GM18511 (cell line): ENCODE data around the gene CDRT4.
"Not testable (repeated sequence)": the region's sequence is repeated elsewhere in the genome, so short reads cannot be mapped to it uniquely, and the experiment has no call there.

Source experiments
- ATAC-seq: cut with Tn5 transposase; IDR thresholded peaks from one replicate; pipeline ENCODE4 v1.9.1; 2021; ENCODE audit warnings: mild to moderate bottlenecking, moderate library complexity; ENCODE audit not compliant: unreplicated experiment

CDRT4 gene

DNA sequence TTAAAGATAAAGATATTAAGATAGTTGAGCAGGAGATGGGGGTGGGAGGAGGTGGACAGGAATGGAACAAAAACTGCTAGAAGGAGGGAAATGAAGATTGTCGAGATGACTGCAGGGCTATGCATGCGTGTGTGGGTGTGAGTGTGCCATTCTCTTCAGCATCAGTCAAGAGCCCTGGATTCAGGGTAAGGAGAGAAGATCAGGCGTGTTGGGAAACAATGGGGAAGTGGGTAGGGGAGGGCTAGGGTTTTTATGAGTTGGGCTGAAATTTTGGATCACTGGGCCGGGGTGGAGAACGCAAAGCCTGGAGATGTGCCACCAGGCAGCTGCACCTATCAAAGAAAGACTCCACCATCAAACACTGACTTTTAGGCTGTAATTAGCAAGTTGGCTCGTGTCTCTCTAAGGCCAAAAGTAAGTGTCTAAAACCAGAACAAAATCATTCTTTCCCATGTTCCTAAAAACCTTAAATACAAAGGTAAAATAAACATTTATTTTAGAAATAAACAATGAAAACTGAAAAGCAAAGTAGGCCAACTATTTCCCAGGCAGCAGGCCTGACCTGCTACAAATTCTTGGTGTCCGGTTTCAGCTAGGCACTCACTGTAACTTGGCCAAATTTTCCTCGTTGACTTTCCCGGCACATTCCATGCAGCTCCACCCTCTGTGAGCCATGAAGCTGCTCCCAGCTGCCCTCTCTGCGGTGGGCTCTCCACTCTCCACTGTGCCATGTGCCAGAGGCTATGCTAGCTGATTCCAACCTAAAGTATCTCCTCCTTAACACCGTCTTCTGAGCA lies 4.2 kb downstream of the CDRT4 start:
- no peak for ATAC-seq

DNA sequence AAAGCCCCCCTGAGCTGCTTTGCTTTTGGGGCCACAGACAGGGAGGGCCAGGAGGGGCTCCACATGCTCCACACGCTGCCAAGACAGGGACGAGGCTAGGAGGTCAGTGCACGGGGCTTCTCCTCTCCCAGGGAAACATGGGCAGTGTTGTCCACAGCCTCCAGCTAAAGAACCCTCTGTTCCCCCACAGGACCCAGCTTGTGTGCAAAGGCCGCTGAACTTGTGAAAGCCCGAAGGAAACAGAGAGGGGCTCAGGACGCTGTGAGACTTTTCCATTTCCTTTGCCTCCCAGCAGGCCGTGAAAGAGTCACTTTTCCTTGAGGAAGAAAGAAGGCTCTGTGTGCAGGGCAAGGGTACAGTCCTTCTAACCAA lies 9.7 kb downstream of the CDRT4 start:
- ATAC-seq: no peak

DNA sequence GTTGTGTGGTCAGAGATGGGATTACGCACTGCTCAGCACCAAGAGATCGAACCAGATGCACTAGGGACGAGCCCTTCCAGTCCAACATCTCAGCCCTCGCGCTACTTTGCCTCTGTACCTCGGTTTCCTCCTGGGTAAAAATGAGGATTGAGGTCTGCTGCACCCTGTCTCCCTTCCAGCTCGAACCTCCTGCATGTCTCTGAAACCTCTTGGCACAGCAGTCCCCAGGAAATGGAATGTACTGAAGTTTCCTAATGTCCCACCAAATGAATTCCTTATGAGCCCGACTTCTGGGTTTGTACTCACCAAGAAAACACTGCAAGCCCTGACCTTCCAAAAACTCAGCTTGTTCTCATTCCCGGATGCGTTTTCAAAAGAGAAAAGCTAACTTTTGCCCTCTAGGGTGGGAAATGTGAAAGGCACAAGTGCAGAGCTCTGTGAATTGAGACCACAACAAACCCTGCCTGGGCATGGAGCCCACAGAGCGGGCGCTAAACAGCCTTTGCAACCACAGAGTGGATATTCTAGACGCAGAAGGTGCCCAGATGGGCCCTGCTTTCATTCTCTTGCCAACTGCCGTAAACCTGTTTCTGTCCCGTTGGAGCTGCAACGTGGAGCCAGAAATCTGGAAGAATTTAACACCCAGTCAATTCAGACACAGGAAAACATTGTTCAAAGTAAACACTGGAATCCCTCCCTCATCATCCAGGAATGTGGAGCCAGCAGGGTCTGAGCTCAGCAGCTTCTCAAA lies 10.3 kb downstream of the CDRT4 start:
- no peak for ATAC-seq

DNA sequence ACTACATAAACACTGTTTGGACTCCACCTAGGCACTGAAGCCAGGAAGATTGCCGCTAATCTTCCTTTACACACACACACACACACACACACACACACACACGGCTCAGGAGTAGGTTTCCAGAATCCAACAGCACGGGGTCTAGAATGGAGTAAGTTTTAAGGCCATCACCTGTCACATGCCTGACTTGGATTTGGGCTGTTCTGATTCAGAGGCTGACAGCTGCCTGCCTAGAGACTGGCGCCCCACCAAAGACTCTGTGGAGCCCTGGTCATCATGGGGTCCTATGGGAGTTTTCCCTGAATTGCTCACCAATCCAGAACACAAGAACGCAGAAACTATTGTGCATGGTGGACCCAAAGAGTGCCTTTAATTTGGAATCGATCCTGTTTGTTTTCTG lies 10.9 kb downstream of the CDRT4 start:
- no peak for ATAC-seq

DNA sequence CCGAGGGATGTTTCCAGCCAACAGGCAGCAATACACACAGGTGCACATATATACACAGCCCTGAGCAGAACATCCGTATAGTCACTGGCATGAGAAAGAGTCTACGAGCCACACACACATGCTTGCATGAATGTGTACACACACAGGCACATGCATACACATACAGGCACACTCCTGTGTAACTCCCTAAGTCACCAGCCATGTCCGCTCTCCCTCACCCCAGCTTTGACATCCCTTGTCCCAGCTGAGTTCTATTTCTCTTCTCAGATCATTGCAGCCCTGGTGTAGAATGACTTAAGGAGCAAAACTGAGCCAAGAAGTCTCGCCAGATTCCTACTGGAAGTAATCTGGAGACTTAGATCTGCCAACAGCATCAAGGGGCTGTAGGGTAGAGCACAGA lies 13.1 kb downstream of the CDRT4 start:
- no peak for ATAC-seq

DNA sequence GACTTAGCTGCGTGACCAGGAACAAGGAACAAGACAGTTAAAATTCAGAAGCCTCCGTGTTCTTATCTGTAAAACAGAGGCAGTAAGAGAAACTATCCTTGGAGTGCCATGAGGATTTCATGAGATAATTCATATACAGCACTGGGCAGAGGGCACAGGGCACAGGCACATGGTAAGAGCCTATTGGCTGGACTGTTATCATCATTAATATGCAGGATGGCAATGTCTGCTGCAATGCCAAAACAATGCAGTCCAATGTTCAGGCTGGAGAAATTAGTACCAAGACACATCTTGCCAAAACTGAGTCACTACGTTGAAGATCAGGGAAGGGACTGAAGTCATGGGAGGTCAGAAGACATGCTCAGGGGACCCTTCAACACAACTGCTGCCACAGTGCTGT lies 13.6 kb downstream of the CDRT4 start:
- no peak for ATAC-seq

DNA sequence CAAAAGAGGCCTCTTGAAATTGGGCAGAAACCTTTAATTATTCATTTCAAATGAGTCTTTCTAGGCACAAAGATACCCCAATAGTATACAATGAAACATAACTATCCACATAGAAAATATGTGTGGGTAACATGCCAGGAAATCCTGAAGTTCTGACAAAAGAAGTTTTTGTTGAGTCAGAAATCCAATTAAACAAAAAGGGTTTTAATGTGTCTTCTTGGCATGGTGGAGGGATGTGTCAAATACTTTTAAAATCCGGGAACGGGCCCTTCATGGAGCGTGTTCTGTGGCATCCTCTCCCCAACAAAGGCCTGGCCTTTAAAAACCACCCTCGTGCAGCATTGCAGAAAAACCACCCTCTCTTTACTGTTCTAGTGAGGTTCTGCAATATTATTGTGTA lies 14.2 kb downstream of the CDRT4 start:
- no peak for ATAC-seq

DNA sequence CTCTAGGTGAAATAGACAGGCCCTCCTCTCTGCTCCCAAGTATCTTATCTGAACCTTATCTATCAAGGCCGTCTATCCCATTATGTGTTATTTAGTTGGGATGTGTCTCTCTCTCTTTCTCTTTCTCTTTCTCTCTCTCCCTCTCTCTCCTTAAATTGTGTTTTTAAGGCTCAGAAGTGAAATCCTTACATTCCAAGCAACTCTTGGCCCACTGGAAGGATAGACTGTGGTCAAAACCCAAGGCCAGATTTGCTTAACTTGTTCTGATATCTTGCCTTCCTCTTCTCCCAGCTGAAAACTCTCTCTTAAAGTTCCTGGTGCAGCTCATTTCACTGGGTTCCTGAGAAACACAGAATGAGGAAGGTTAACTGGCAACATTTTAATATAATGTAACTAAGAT lies 14.7 kb downstream of the CDRT4 start:
- no peak for ATAC-seq

DNA sequence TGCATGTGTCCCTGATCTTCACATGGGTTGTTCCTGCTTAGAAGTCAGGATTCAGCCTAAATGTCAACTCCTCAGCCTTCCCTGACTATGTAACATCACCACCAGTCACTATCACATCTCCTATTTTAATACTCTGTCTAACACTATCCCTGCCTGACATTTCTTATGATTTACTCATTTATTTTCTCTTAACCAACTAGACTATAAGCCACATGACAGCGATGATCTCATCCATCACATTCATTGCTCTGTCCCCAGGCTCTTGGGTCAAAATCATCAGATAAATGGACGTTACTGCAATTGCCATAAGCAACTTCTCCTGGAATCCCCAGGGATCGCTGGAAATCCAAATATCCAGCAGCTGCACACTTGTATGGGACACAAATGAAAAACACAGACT lies 15.7 kb downstream of the CDRT4 start:
- no peak for ATAC-seq

DNA sequence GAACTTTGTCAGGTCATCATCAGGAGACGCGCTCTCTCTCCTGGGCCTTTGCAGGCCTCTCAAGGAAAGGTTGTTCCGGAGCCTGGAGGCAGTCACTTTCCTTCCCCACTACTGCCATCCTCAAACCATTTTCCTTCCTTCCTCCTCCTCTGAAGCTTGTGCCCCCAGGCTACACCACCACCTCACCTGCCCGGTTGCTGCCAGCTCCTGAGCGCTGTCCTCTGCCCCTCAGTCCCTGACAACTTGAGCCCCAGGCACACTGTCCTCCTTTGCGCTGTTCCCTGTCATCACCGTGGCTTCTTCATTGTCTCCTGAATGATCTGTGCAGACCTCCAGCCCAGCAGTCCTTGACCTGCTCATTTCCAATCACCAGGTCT lies 18.9 kb downstream of the CDRT4 start:
- no peak for ATAC-seq

DNA sequence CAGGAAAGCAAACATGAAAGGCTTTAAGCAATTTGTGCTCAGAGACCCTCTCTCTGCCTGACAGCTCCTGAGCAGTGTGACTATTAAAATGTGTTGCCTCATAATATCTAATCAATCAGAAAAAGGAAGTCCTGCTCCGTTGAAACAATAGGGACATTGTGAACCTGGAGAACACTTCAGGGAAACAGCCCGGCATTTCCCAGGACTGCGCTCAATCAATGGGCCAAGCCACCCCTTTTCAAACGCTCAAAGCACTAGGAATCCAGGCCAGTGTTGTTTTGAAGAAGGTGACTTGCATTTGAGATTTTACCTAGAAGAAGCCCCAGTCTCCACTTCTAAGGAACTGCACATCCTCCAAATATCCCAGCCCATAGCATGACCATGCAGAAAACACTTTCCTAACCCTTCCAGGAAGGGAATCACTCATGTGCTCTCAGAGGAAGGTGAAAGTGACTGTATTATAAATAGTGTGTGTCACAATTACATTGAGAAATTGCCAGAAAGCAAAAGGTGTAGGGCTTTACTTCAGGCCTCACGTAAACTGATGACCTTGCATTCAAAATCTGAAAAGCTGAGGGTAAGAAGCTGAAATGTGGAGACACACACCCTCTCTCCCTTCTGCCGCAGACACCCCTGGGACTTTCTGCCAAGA lies 19.4 kb downstream of the CDRT4 start:
- no peak for ATAC-seq

DNA sequence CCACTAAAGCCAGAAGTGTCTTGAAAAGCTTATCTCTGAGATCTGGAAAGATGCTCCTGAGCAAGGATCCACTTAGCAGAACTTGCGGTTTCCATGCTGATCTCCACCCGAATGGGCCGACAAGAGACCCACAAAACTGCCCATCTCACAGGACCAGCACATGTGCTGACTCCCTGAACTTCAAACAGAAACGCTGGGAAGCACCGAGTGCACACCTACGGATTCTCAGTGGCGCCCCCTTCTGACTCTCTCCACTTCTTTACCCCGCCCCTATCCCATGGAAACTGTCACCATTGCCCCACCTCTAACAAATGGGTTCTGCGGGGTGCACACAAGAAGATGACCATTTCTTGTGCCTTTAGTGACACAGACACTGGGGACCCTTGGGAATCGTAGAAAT lies 21.4 kb downstream of the CDRT4 start:
- ATAC-seq: no peak

DNA sequence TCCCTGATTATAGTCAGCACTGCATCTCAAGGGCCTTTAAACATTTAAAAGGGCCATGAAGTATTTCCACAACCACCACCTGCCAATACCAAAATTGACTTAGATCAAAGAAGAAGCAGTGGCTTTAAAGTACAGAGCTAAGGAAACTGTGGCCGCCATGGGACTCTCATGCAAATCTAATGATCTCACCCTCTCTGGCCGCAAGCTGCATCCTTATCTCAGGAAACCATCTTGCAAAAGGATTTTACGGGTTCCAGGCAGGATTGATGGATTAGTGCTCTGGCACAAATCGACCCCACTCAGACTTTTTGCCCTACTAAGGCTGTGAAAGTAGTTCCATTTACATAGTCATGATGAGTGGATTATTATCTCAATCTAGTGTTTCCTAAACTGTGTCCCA lies 22.6 kb downstream of the CDRT4 start:
- no peak for ATAC-seq

DNA sequence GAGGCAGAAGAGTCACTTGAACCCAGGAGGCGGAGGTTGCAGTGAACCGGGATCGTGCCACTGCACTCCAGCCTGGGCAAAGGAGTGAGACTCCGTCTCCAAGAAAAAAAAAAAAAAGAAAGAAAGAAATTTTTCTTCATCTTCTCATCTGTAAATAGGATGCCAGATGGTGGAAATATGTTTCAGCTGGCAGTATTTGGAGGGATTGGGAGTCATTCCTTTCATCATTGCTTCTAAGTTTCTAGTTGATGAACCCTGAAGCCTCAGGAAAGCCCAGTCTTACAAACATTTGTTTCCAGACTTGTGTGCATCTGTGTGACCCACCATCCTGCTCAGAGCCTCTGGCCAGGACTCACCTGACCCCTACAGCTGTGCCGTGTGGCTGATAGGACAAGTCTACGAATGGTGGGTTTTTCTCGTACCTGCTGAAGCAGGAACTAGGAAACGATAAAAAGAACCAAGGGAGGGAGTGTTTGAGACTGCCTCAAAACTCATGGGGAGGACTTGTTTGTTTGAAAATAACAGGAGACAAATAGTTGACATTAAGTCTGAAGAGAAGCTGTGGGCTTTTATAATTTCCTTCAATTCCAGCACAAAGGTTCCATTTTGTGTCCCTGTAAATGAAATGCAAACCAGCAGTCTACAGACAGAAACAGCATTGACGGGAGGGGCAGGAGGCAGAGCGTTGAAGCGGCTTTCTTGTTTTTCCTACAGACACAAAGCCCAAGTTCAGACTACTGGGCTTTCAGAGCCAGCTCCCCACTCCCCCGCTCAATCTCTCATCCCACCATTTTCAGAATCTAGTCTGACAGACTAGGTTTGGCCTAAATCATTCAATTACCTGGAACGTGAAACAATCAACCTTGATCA lies 24.9 kb downstream of the CDRT4 start:
- ATAC-seq: no peak

DNA sequence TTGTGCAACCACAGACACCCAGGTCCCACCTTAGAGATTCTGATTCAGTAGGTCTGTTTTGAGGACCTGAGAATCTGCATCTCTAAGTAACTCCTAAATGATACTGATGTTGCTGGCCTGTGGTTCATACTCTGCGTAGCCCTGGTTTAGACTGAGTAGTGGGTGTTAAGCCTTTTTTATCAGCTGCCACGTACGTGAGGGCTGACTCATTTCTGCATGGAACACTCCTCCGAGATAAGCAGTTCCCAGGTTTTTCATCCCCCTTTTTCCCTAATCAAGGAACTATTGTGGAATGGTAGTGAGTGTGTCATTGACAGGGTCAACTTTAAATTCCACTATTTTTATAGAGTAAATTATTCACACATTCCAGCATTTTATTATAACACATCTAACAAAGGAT lies 26.1 kb downstream of the CDRT4 start:
- no peak for ATAC-seq

DNA sequence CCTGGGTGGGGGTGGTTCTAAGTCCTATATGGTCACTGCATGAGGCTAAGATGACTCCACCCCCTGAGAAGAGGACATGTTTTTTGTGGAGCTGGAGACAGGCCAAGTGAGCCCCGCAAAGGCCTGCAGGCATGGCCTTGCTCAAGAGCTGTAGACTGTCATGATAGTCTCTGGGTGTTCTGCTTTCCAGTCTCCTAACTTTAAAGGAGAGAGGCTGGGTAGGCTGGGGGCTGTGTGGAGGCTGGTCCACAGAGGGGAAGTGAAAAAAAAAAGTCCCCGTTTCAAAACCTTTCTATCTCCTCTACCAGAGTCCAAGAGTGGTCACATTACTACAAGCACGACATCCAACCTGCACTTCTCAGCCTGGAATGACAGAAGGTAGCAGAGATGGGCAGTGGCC lies 27.1 kb downstream of the CDRT4 start:
- ATAC-seq: no peak

DNA sequence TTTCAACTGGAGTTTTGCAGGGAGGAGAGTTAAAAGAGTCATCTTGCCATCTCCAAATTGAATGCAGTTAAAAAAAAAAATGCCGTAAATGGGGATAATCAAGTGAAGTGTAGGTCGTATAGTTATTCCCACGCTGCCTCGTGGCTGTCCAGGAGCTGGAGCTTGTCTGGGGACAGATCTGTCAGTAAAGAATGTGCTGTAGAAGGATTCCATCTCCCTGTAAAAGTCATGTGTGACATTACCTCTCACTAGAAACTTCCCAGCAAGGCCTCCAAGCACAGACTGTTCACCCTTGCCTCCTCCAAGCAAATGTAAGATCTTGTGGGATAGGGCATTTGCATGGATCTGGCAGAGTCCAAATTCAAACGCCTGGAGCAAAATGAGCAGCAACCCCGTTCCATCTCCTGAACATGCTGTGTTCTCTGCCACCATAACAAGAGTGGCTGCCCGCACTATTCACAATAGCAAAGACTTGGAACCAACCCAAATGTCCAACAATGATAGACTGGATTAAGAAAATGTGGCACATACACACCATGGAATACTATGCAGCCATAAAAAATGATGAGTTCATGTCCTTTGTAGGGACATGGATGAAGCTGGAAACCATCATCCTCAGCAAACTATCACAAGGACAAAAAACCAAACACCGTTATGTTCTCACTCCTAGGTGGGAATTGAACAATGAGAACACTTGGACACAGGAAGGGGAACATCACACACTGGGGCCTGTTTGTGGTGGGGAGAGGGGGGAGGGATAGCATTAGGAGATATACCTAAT lies 28.0 kb downstream of the CDRT4 start:
- not testable (repeated sequence) for ATAC-seq

DNA sequence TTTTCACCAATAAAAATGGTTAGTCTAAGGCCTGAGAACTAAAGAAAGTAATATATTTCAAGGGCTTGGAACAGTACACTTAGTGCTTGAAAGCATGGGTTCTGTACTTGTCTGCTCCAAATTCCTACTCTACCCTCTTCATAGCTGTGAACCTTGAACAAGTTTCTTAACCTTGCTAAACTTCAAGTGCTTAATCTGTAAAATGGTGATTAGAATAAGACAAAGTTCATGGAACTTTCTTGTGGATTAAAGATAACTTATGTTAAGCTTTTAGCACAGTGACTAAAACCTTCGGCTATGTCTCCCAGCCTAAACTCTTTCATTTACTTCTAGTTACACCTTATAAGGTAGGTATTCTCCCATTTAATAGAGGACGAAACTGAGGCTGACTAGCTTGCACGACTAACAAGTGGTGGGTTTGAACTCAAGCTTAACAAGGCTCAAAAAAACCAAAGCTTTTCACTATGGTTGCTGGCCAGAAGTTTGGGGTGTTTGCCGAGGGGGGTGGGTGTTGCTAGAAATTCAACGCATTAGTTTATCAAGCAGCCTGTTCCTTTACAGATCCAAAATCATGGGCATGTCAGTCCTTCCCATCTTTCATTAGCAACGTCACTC lies 28.8 kb downstream of the CDRT4 start:
- ATAC-seq: no peak

DNA sequence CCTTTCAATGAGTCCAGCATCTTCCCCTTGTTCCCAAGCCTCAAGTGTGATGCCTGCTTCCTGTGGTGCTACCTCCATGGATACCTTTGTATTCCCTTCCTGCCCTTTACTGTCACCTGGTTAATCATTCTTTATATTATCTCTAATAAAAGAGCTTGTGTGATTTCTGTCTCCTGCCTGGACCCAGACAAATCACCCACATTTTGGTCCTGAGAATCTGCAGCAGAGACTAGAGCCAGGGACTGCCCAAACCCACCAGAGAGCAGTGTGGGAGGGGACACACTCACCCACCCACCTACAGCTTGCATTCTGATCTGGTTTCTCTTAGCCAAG lies 30.2 kb downstream of the CDRT4 start:
- ATAC-seq: no peak
